Hypothalamus (tissue), 51 donors: Measurements from ENCODE around the gene PTK6.
"Not testable (repeated sequence)": the region's sequence is repeated elsewhere in the genome, so short reads cannot be mapped to it uniquely, and the experiment has no call there.

Source experiments
- DNase-seq, 51 donors: peaks; one replicate each; lab custom pipeline; 2025; lab: John Stamatoyannopoulos, UW

The PTK6 gene

GRCh38 chr20:63536997-63537524, at the start of gene PTK6:
Gene PTK6, minus strand, starts transcription at chr20:63537376. Its CDS starts 62 bp downstream, at chr20:63537314.
- no peak for DNase-seq

- DNase-seq, result no peak
These were observed 49.6 kb upstream of the PTK6 start for GRCh38 chr20:63586797-63587196.

- no peak for DNase-seq
These were observed 48.7 kb upstream of the PTK6 start for GRCh38 chr20:63585616-63586565.

- DNase-seq, result no peak
These were observed 45.3 kb upstream of the PTK6 start for GRCh38 chr20:63582382-63583063.

- peak in 7 of 51 donors; percentile 5 to 39 (median 14) for DNase-seq
These were observed 43.8 kb upstream of the PTK6 start for GRCh38 chr20:63580796-63581461.

GRCh38 chr20:63579017-63579694, 42.0 kb upstream of the PTK6 start:
- no peak for DNase-seq

- DNase-seq, result no peak
These were observed 41.2 kb upstream of the PTK6 start for GRCh38 chr20:63578224-63579016.

- DNase-seq, result peak in 32 of 51 donors; percentile 6 to 66 (median 42)
These were observed 40.2 kb upstream of the PTK6 start for GRCh38 chr20:63577317-63577894.

GRCh38 chr20:63576311-63576710, 39.1 kb upstream of the PTK6 start:
- no peak for DNase-seq

- DNase-seq, result no peak
These were observed 37.9 kb upstream of the PTK6 start for GRCh38 chr20:63574829-63575743.

GRCh38 chr20:63574156-63574828, 37.1 kb upstream of the PTK6 start, which contains the start of gene HELZ2:
Gene HELZ2, minus strand, starts transcription at chr20:63574239. Its CDS starts 1,854 bp downstream, at chr20:63572385.
- DNase-seq, result peak in 32 of 51 donors; percentile 4 to 65 (median 24)

- no peak for DNase-seq
These were observed 36.5 kb upstream of the PTK6 start for GRCh38 chr20:63573647-63574131.

- DNase-seq, result no peak
These were observed 35.8 kb upstream of the PTK6 start for GRCh38 chr20:63572788-63573646.

GRCh38 chr20:63572071-63572787, 35.1 kb upstream of the PTK6 start:
- no peak for DNase-seq

- DNase-seq, result not testable (repeated sequence)
These were observed 33.9 kb upstream of the PTK6 start for GRCh38 chr20:63571087-63571478.
